HepG2 (cell line): ENCODE data around the gene MOCS2. TPM values are rescaled to one million over a fixed set of nuclear protein-coding genes. Genes with fewer than 3 reads are reported as not detected.

ENCODE experiments used
- ATAC-seq: fragments of 200-7000 bp; cut with Tn5 transposase; 3 replicates; pipeline ENCODE4 v1.9.1; 2020; ENCODE audit warnings: mild to moderate bottlenecking, moderate library complexity
- BruUV-seq: library from RNA; stranded (reverse); fragments of 400-500 nt; replicated peaks from 2 replicates; lab custom pipeline; 2021; lab: Mats Ljungman, UMichigan
- CTCF ChIA-PET: fragments of 300-600 bp; formaldehyde crosslinking; extraction: SDS; loops from one replicate; lab custom pipeline; 2021; ENCODE audit warnings: low total read pairs, inconsistent platforms, low intra/inter-chr PET ratio; lab: Yijun Ruan, JAX
- POLR2A ChIA-PET: fragments of 350-600 bp; sonication (Branson Sonifier 250); formaldehyde crosslinking; loops from one replicate; lab custom pipeline; 2020; ENCODE audit warnings: antibody characterized with exemption, inconsistent platforms; lab: Yijun Ruan, JAX
- DNase-seq: peaks from one replicate; pipeline ENCODE4 v3.0.0-alpha.2; 2015; ENCODE audit warnings: low spot score
- FAIRE-seq: peaks from 3 replicates; lab custom pipeline; 2011; peaks lifted over from hg19 to GRCh38; lab: Jason Lieb, UNC
- H2AFZ ChIP-seq: one replicate; pipeline ENCODE4 v1.6.1; 2011; ENCODE audit warnings: low read length, inconsistent platforms
- H3K27ac ChIP-seq: fragments of 300-600 bp; 3 replicates; pipeline ENCODE4 v1.8.0; 2011; ENCODE audit warnings: mixed run types, mild to moderate bottlenecking, mixed read lengths, low read length, inconsistent platforms; ENCODE audit not compliant: insufficient read depth; ENCODE audit errors: extremely low read length
- H3K27me3 ChIP-seq, 2 experiments: fragments of 200-600 bp in 1 of 2; 2 replicates in 1 of 2; 3 replicates in 1 of 2; pipeline versions ENCODE4 v1.6.0 to v1.8.0; 2011; ENCODE audit warnings: low read length in 2 of 2, mild to moderate bottlenecking in 2 of 2, moderate library complexity in 2 of 2, inconsistent platforms in 1 of 2; ENCODE audit not compliant: insufficient read depth in 2 of 2, control insufficient read depth in 1 of 2
- H3K36me3 ChIP-seq, 2 experiments: fragments of 200-600 bp in 1 of 2; replicated peaks in 1 of 2; 2 replicates in 1 of 2; 3 replicates in 1 of 2; pipeline versions ENCODE4 v1.5.1 to v1.8.0; 2011; ENCODE audit warnings: low read length in 2 of 2, inconsistent platforms in 1 of 2; ENCODE audit not compliant: insufficient read depth in 2 of 2, control insufficient read depth in 1 of 2
- H3K4me1 ChIP-seq: 2 replicates; pipeline ENCODE4 v1.5.1; 2012; ENCODE audit warnings: low read length, inconsistent platforms; ENCODE audit not compliant: insufficient read depth
- H3K4me2 ChIP-seq: 2 replicates; pipeline ENCODE4 v1.6.0; 2011; ENCODE audit warnings: low read depth, low read length, inconsistent platforms
- H3K4me3 ChIP-seq, 3 experiments: fragments of 200-600 bp in 1 of 3; sonication (generic), shearing (Covaris generic) in 1 of 3; replicated peaks in 1 of 3; 2 replicates each; pipeline ENCODE4 v1.5.1; 2011 to 2016; ENCODE audit warnings: low read length in 3 of 3, inconsistent platforms in 2 of 3, low read depth in 2 of 3, mild to moderate bottlenecking in 2 of 3, control low read depth in 1 of 3, mixed read lengths in 1 of 3; ENCODE audit not compliant: insufficient read depth in 1 of 3
- H3K79me2 ChIP-seq: one replicate; pipeline ENCODE4 v1.6.1; 2011; ENCODE audit warnings: low read length, inconsistent platforms; ENCODE audit not compliant: insufficient read depth
- H3K9ac ChIP-seq: 2 replicates; pipeline ENCODE4 v1.6.0; 2011; ENCODE audit warnings: mild to moderate bottlenecking, low read depth, low read length, inconsistent platforms; ENCODE audit not compliant: insufficient read depth
- H3K9me3 ChIP-seq: 2 replicates; pipeline ENCODE4 v1.5.1; 2012; ENCODE audit warnings: mild to moderate bottlenecking, low read length
- H4K20me1 ChIP-seq: 2 replicates; pipeline ENCODE4 v1.6.0; 2011; ENCODE audit warnings: inconsistent platforms, mild to moderate bottlenecking, low read length, moderate library complexity; ENCODE audit not compliant: insufficient read depth
- NR3C1 ChIP-seq: sonication (generic); formaldehyde crosslinking; IDR thresholded peaks from 2 replicates; pipeline ENCODE4 v1.4.0; 2020; ENCODE audit warnings: missing genetic modification reagents
- SKI ChIP-seq: fragments of 450-650 bp; IDR thresholded peaks from one replicate; pipeline ENCODE4 v1.6.1; 2018; ENCODE audit warnings: mild to moderate bottlenecking; ENCODE audit not compliant: partially characterized antibody
- TGIF2 ChIP-seq: IDR thresholded peaks from 2 replicates; pipeline ENCODE4 v1.6.1; 2016; ENCODE audit warnings: control low read depth, missing compliant biosample characterization
- TOPORS ChIP-seq: sonication (generic); formaldehyde crosslinking; IDR thresholded peaks from 2 replicates; pipeline ENCODE4 v1.8.0; 2023; ENCODE audit warnings: mild to moderate bottlenecking, missing genetic modification reagents
- ZNF512 ChIP-seq: sonication (generic); formaldehyde crosslinking; IDR thresholded peaks from 2 replicates; pipeline ENCODE4 v1.4.0; 2020; ENCODE audit warnings: mild to moderate bottlenecking, missing genetic modification reagents
- ZNF7 ChIP-seq: IDR thresholded peaks from 2 replicates; pipeline ENCODE4 v1.6.1; 2016; ENCODE audit warnings: missing biosample characterization, missing genetic modification reagents
- ZNF768 ChIP-seq: sonication (generic); formaldehyde crosslinking; IDR thresholded peaks from 2 replicates; pipeline ENCODE4 v1.4.0; 2020; ENCODE audit warnings: missing genetic modification reagents
- ZNF816 ChIP-seq: sonication (generic); formaldehyde crosslinking; IDR thresholded peaks from 2 replicates; pipeline ENCODE4 v1.8.0; 2022; ENCODE audit warnings: missing genetic modification reagents, mild to moderate bottlenecking, borderline replicate concordance
- WGBS: methylation state at CpG from one replicate; pipeline ENCODE4 v1.1.6; 2017; ENCODE audit warnings: low lambda C conversion rate; 5-methylcytosine and 5-hydroxymethylcytosine counted together
- in situ Hi-C: cut with HindIII; loops from 2 replicates; pipeline ENCODE4 v1.10.0; 2017; ENCODE audit warnings: low pct_unique_long_range_greater_than_20kb; ENCODE audit not compliant: extremely low pct_ligation_motif_present
- intact Hi-C: fragments of 100-400 bp; cut with micrococcal nuclease; formaldehyde crosslinking; loops from one replicate; pipeline ENCODE4 v1.10.0; 2022; ENCODE audit not compliant: unreplicated experiment
- polyA plus RNA-seq, 8 experiments: library from polyadenylated mRNA; depleted of rRNA in 3 of 8; stranded (reverse) in 7 of 8; unstranded in 1 of 8; fragments of >200 nt; fragmentation: Illumina TruSeq in 4 of 8; extraction: Trizol in 4 of 8; gene quantifications; 2 replicates each; pipeline versions ENCODE4 v1.2.1 to v1.2.3, GENCODE V29; 2011 to 2016; ENCODE audit warnings: low read depth in 4 of 8, missing spikeins in 1 of 8, mixed read lengths in 1 of 8; ENCODE audit not compliant: insufficient read depth in 1 of 8
- total RNA-seq, 5 experiments: library from RNA; depleted of rRNA; stranded (reverse); fragments of >200 nt; fragmentation: Illumina TruSeq; extraction: Trizol; gene quantifications; 2 replicates each; pipeline ENCODE4 v1.2.3, GENCODE V29; 2016; ENCODE audit warnings: low read depth in 1 of 5

MOCS2 gene
- total and polyA plus RNA-seq, 2 of the 13 experiments (the other 11 are each of a cell fraction or from before 2014, with no cell fraction given), result 19.2 to 41.9 TPM

- H4K20me1 ChIP-seq, result no peaks in the 10 kb centered on the region
- H3K4me1 ChIP-seq, result peaks cover 8% of the 10 kb centered on the region
- no peaks in the 10 kb centered on the region for H3K27me3 ChIP-seq
- H3K4me3 ChIP-seq, result no peak overlapping the region
- intact Hi-C loops (no loop called here), in situ Hi-C loops (no loop called here)
- H3K9me3 ChIP-seq, result no peaks in the 10 kb centered on the region
- TF ChIP-seq TOPORS (CRISPR knock-in tag) (no peak), TGIF2 (CRISPR knock-in tag) (no peak), ZNF768 (CRISPR knock-in tag) (no peak), NR3C1 (CRISPR knock-in tag) (no peak), ZNF512 (CRISPR knock-in tag) (no peak), SKI (no peak)
- CTCF ChIA-PET, result no interaction called here
- BruUV-seq, result no TSS peak
- WGBS, result 100% methylated on average over 1 of the region's 1 CpG
- H2AFZ ChIP-seq, result no peak overlapping the region
- no peaks in the 10 kb centered on the region for H3K79me2 ChIP-seq
- no peak for ATAC-seq
- no peak overlapping the region for H3K4me2 ChIP-seq
- no peak for DNase-seq
- no peak overlapping the region for H3K9ac ChIP-seq
- no peak for FAIRE-seq
- peaks cover 15 to 89% of the 10 kb centered on the region in 2 experiments for H3K36me3 ChIP-seq
- no peak overlapping the region for H3K27ac ChIP-seq
- POLR2A ChIA-PET, result no interaction called here
Measured at GRCh38 chr5:53087171-53087570, 22.4 kb downstream of the MOCS2 start.

- Histone ChIP-seq H3K79me2 (no peaks in the 10 kb centered on the region), H3K9ac (no peak overlapping the region), H3K4me2 (no peak overlapping the region), H3K4me1 (no peaks in the 10 kb centered on the region), H3K4me3 (no peak overlapping the region), H2AFZ (no peak overlapping the region), H3K9me3 (no peaks in the 10 kb centered on the region), H3K27me3 (no peaks in the 10 kb centered on the region)
- no TSS peak for BruUV-seq
- in situ Hi-C loops, result no loop called here
- WGBS, result 95% methylated on average over 4 of the region's 4 CpGs
- DNase-seq, result no peak
- POLR2A ChIA-PET, result no interaction called here
- TF ChIP-seq ZNF816 (no peak), ZNF7 (CRISPR knock-in tag) (no peak)
- TF ChIP-seq, all 625 proteins: peak for 0
- no peak overlapping the region for H3K27ac ChIP-seq
- ATAC-seq (no peak), FAIRE-seq (no peak)
- H4K20me1 ChIP-seq, result no peaks in the 10 kb centered on the region
- CTCF ChIA-PET, result no interaction called here
- intact Hi-C loops, result no loop called here
- peaks cover 25 to 91% of the 10 kb centered on the region in 2 experiments for H3K36me3 ChIP-seq
Measured at GRCh38 chr5:53084546-53085255, 24.9 kb downstream of the MOCS2 start.
